Hepatocyte (in vitro differentiated cells): ENCODE results near the gene COX6B2. TPM values are rescaled to one million over a fixed set of nuclear protein-coding genes. Genes with fewer than 3 reads are reported as not detected.

Experiments
- DNase-seq: peaks from one replicate; pipeline ENCODE4 v3.0.0-alpha.2; 2016; ENCODE audit warnings: low spot score
- H2AFZ ChIP-seq: fragments of 200-600 bp; sonication (generic); 2 replicates; pipeline ENCODE4 v1.6.0; 2016; ENCODE audit warnings: antibody characterized with exemption, mild to moderate bottlenecking
- H3K27ac ChIP-seq: fragments of 200-600 bp; sonication (generic); 2 replicates; pipeline ENCODE4 v1.5.1; 2016; ENCODE audit warnings: mild to moderate bottlenecking
- H3K27me3 ChIP-seq: fragments of 200-600 bp; sonication (generic); 2 replicates; pipeline ENCODE4 v1.6.1; 2016
- H3K36me3 ChIP-seq: fragments of 200-600 bp; sonication (generic); replicated peaks from 2 replicates; pipeline ENCODE4 v1.5.1; 2016; ENCODE audit warnings: low read depth; ENCODE audit not compliant: insufficient read depth
- H3K4me1 ChIP-seq: fragments of 200-600 bp; sonication (generic); 2 replicates; pipeline ENCODE4 v1.5.1; 2016; ENCODE audit warnings: mild to moderate bottlenecking, moderate library complexity; ENCODE audit not compliant: insufficient read depth
- H3K4me2 ChIP-seq: fragments of 200-600 bp; sonication (generic); 2 replicates; pipeline ENCODE4 v1.6.0; 2016
- H3K4me3 ChIP-seq: fragments of 200-600 bp; sonication (generic); 2 replicates; pipeline ENCODE4 v1.5.1; 2016; ENCODE audit warnings: mild to moderate bottlenecking
- H3K79me2 ChIP-seq: fragments of 200-600 bp; sonication (generic); 2 replicates; pipeline ENCODE4 v1.6.0; 2017; ENCODE audit warnings: mild to moderate bottlenecking
- H3K9me2 ChIP-seq: fragments of 200-600 bp; sonication (generic); replicated peaks from 2 replicates; pipeline ENCODE4 v1.6.0; 2017; ENCODE audit warnings: mild to moderate bottlenecking; ENCODE audit not compliant: insufficient read depth
- H3K9me3 ChIP-seq: fragments of 200-600 bp; sonication (generic); 2 replicates; pipeline ENCODE4 v1.5.1; 2016; ENCODE audit warnings: low read depth, mild to moderate bottlenecking
- H4K20me1 ChIP-seq: fragments of 200-600 bp; sonication (generic); 2 replicates; pipeline ENCODE4 v1.6.0; 2016; ENCODE audit warnings: mild to moderate bottlenecking; ENCODE audit not compliant: insufficient read depth, poor library complexity, severe bottlenecking
- EZH2 ChIP-seq: fragments of 200-600 bp; sonication (generic); IDR thresholded peaks from 2 replicates; pipeline ENCODE4 v1.6.1; 2016; ENCODE audit warnings: antibody characterized with exemption, mild to moderate bottlenecking, borderline replicate concordance
- EZH2phosphoT487 ChIP-seq: fragments of 200-600 bp; sonication (generic); IDR thresholded peaks from one replicate; pipeline ENCODE4 v1.6.1; 2018; ENCODE audit warnings: antibody characterized with exemption, mild to moderate bottlenecking, low read depth, moderate library complexity; ENCODE audit not compliant: unreplicated experiment, severe bottlenecking
- WGBS: methylation state at CpG from one replicate; pipeline ENCODE4 v1.1.6; 2016; ENCODE audit warnings: low lambda C conversion rate; ENCODE audit errors: missing lambda C conversion rate; 5-methylcytosine and 5-hydroxymethylcytosine counted together
- polyA plus RNA-seq: library from polyadenylated mRNA; unstranded; fragments of >200 nt; fragmentation: Nextera tagmentation; extraction: Ambion mirVana; gene quantifications from 2 replicates; pipeline ENCODE4 v1.2.1, GENCODE V29; 2016
- total RNA-seq: library from RNA; depleted of rRNA; stranded (reverse); fragments of >200 nt; gene quantifications from 2 replicates; pipeline ENCODE4 v1.2.3, GENCODE V29; 2014
- TF ChIP-seq, protein P1 (sequence below): fragments of 200-600 bp; sonication (generic); IDR thresholded peaks from 2 replicates; pipeline ENCODE4 v1.5.1; 2016; ENCODE audit warnings: antibody characterized with exemption, mild to moderate bottlenecking; ENCODE audit not compliant: poor library complexity

Gene COX6B2
- total and polyA plus RNA-seq, 2 experiments from 2014 or later, result 0.50 to 4.5 TPM

DNA sequence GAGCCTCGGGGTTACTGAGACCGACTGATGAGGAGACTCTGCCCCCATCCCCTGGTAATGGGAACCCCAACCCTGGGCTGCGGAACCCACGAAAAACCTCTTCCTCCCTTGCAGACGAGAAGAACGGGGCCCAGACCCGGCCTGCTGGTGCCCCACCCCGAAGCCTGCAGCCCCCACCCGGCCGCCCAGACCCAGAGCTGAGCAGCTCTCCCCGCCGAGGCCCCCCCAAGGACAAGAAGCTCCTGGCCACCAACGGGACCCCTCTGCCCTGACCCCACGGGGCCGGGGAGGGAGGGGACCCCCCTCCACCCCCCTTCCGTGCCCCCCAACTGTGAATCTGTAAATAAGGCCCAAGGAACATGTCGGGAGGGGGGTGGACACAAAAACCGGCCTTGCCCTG lies 42.7 kb downstream of the COX6B2 start:
- H3K79me2 ChIP-seq, result no peaks in the 10 kb centered on the region
- TF ChIP-seq EZH2phosphoT487 (no peak), EZH2 (no peak)
- TF ChIP-seq, protein P1, sequence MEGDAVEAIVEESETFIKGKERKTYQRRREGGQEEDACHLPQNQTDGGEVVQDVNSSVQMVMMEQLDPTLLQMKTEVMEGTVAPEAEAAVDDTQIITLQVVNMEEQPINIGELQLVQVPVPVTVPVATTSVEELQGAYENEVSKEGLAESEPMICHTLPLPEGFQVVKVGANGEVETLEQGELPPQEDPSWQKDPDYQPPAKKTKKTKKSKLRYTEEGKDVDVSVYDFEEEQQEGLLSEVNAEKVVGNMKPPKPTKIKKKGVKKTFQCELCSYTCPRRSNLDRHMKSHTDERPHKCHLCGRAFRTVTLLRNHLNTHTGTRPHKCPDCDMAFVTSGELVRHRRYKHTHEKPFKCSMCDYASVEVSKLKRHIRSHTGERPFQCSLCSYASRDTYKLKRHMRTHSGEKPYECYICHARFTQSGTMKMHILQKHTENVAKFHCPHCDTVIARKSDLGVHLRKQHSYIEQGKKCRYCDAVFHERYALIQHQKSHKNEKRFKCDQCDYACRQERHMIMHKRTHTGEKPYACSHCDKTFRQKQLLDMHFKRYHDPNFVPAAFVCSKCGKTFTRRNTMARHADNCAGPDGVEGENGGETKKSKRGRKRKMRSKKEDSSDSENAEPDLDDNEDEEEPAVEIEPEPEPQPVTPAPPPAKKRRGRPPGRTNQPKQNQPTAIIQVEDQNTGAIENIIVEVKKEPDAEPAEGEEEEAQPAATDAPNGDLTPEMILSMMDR, result no peak
- no peak overlapping the region for H3K4me2 ChIP-seq
- WGBS, result 95% methylated on average over 12 of the region's 18 CpGs
- no peaks in the 10 kb centered on the region for H4K20me1 ChIP-seq
- H3K36me3 ChIP-seq, result no peaks in the 10 kb centered on the region
- H3K4me3 ChIP-seq, result no peak overlapping the region
- H2AFZ ChIP-seq, result no peak overlapping the region
- H3K4me1 ChIP-seq, result no peaks in the 10 kb centered on the region
- H3K27me3 ChIP-seq, result no peaks in the 10 kb centered on the region
- H3K9me3 ChIP-seq, result no peaks in the 10 kb centered on the region
- H3K9me2 ChIP-seq, result no peaks in the 10 kb centered on the region
- DNase-seq, result no peak
- H3K27ac ChIP-seq, result no peak overlapping the region

DNA sequence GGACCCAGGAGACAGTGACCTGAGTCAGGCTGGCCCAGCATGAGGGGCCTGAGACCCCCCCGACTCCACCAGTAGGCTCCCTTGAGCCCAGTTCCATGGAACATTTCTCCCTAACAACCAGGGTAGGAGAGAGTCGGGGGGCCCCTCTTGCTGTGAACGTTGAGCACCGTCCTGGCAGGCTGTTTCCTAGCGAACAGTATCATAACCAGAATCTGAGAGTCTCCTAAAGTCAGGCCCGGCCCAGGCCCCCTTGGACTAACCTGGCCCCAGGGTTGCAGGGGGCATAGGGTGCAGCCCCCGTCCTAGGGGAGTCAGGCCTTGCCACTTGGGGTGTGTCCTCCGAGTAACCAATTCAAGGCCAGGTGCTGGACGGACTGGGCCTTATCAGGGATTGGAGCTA lies 43.1 kb downstream of the COX6B2 start:
- no peaks in the 10 kb centered on the region for H3K79me2 ChIP-seq
- no peaks in the 10 kb centered on the region for H4K20me1 ChIP-seq
- H3K4me1 ChIP-seq, result no peaks in the 10 kb centered on the region
- 97% methylated on average over 9 of the region's 9 CpGs for WGBS
- H2AFZ ChIP-seq, result no peak overlapping the region
- H3K36me3 ChIP-seq, result no peaks in the 10 kb centered on the region
- no peak overlapping the region for H3K4me3 ChIP-seq
- no peaks in the 10 kb centered on the region for H3K9me3 ChIP-seq
- no peaks in the 10 kb centered on the region for H3K9me2 ChIP-seq
- H3K4me2 ChIP-seq, result no peak overlapping the region
- no peaks in the 10 kb centered on the region for H3K27me3 ChIP-seq
- DNase-seq, result no peak
- H3K27ac ChIP-seq, result no peak overlapping the region
- TF ChIP-seq, protein P1, result no peak
- TF ChIP-seq EZH2phosphoT487 (no peak), EZH2 (no peak)

DNA sequence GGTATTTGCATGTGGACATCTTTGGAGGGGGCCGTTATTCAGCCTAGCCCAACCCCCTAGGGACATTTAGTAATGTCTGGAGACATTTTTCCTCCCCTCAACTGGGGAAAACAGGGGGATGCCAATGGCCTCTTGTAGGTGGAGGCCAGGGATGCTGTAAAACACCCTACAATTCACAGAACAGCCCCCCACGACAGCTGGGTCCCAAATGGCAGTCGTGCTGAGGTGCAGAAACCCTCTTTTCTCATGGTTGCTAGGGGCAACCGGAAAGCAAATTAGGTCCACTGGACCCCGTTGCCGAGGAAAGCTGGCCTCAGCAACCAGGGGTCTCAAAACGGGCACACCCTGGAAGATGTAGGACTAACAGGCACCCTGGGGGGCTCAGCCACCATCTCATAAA lies 44.0 kb downstream of the COX6B2 start:
- DNase-seq, result no peak
- H2AFZ ChIP-seq, result no peak overlapping the region
- no peak overlapping the region for H3K4me2 ChIP-seq
- H3K36me3 ChIP-seq, result no peaks in the 10 kb centered on the region
- TF ChIP-seq EZH2phosphoT487 (no peak), EZH2 (no peak)
- TF ChIP-seq, protein P1, result no peak
- no peaks in the 10 kb centered on the region for H3K79me2 ChIP-seq
- H3K27ac ChIP-seq, result no peak overlapping the region
- no peaks in the 10 kb centered on the region for H3K9me2 ChIP-seq
- H3K4me3 ChIP-seq, result no peak overlapping the region
- H3K9me3 ChIP-seq, result no peaks in the 10 kb centered on the region
- H3K4me1 ChIP-seq, result no peaks in the 10 kb centered on the region
- no peaks in the 10 kb centered on the region for H4K20me1 ChIP-seq
- H3K27me3 ChIP-seq, result no peaks in the 10 kb centered on the region
- 83% methylated on average over 7 of the region's 7 CpGs for WGBS

DNA sequence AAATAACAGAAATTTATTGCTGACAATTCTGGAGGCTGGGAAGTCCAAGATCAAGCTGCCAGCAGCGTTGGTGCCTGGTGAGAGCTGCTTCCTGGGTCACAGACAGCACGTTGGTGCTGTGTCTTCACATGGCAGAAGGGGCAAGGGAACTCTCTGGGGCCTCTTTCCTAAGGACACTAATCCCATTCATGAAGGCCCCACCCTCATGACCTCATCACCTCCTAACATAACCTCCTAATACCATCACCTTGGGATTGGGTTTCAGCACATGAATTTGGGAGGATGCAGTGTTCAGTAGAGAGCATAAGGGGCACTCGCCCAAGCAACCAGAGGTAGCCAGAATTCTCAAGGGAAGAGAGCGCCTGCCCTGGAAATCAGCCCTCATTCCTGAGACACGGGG lies 45.1 kb downstream of the COX6B2 start:
- WGBS, result 91% methylated on average over 5 of the region's 5 CpGs
- Histone ChIP-seq H3K9me3 (no peaks in the 10 kb centered on the region), H3K9me2 (no peaks in the 10 kb centered on the region), H2AFZ (no peak overlapping the region), H3K36me3 (no peaks in the 10 kb centered on the region), H3K27me3 (no peaks in the 10 kb centered on the region), H3K27ac (no peak overlapping the region), H3K79me2 (no peaks in the 10 kb centered on the region), H3K4me3 (no peak overlapping the region), H4K20me1 (no peaks in the 10 kb centered on the region), H3K4me1 (no peaks in the 10 kb centered on the region), H3K4me2 (no peak overlapping the region)
- no peak for TF ChIP-seq EZH2
- TF ChIP-seq, protein P1, result no peak
- no peak for TF ChIP-seq EZH2phosphoT487
- DNase-seq, result no peak
